Measurements from ENCODE around the gene ZNF532.

- TF ChIP-seq CTCF (conservative IDR thresholded peaks at IDR 0.05 in 1 of 2, IDR thresholded peaks at IDR 0.05 in 1 of 2; ENCODE audit: extremely low read depth in 1 of 2, insufficient read depth in 1 of 2, low read depth in 1 of 2, low read length in 2 of 2) (no peak), EZH2 (IDR thresholded peaks at IDR 0.05; ENCODE audit: borderline replicate concordance, low read length) (no peak)
Measured at GRCh38 chr18:58911241-58911640, 46.6 kb downstream of the ZNF532 start.
